H7 (cell line): Measurements from ENCODE around the gene ZNF277. TPM values are rescaled to one million over a fixed set of nuclear protein-coding genes. Genes with fewer than 3 reads are reported as not detected.
"Not testable (repeated sequence)": the region's sequence is repeated elsewhere in the genome, so short reads cannot be mapped to it uniquely, and the experiment has no call there.

Experiments
- DNase-seq: peaks from one replicate; pipeline ENCODE4 v3.0.0; 2012
- H3K27me3 ChIP-seq: 2 replicates; pipeline ENCODE4 v1.6.0; 2011; ENCODE audit warnings: mild to moderate bottlenecking, low read length; ENCODE audit not compliant: control insufficient read depth, insufficient read depth
- H3K36me3 ChIP-seq: replicated peaks from 2 replicates; pipeline ENCODE4 v1.5.1; 2011; ENCODE audit warnings: low read length; ENCODE audit not compliant: control insufficient read depth, insufficient read depth
- H3K4me3 ChIP-seq: 2 replicates; pipeline ENCODE4 v1.5.1; 2011; ENCODE audit warnings: low read depth, mild to moderate bottlenecking, control low read depth, low read length, moderate library complexity; ENCODE audit not compliant: insufficient read depth
- total RNA-seq: library from RNA; depleted of rRNA; stranded (reverse); fragments of >200 nt; shearing (Covaris generic); gene quantifications from 2 replicates; pipeline ENCODE4 v1.2.3, GENCODE V29; 2014

ZNF277 gene
- total RNA-seq, 1 experiment from 2014 or later = 29.8 TPM

- H3K27me3 ChIP-seq = no peaks in the 10 kb centered on the region
- no peaks in the 10 kb centered on the region for H3K36me3 ChIP-seq
- H3K4me3 ChIP-seq = no peak overlapping the region
- DNase-seq = no peak
Measured at GRCh38 chr7:112365551-112365950, 159.1 kb downstream of the ZNF277 start.

- Histone ChIP-seq H3K4me3 (no peak overlapping the region), H3K36me3 (no peaks in the 10 kb centered on the region), H3K27me3 (no peaks in the 10 kb centered on the region)
- no peak for DNase-seq
Measured at GRCh38 chr7:112366886-112367285, 160.4 kb downstream of the ZNF277 start.

GRCh38 chr7:112370436-112370835, 163.9 kb downstream of the ZNF277 start:
- H3K36me3 ChIP-seq = no peaks in the 10 kb centered on the region
- no peaks in the 10 kb centered on the region for H3K27me3 ChIP-seq
- DNase-seq = no peak
- no peak overlapping the region for H3K4me3 ChIP-seq

GRCh38 chr7:112371701-112372100, 165.2 kb downstream of the ZNF277 start:
- no peak for DNase-seq
- H3K4me3 ChIP-seq = no peak overlapping the region
- no peaks in the 10 kb centered on the region for H3K27me3 ChIP-seq
- H3K36me3 ChIP-seq = no peaks in the 10 kb centered on the region

GRCh38 chr7:112372101-112372500, 165.6 kb downstream of the ZNF277 start:
- no peak overlapping the region for H3K4me3 ChIP-seq
- no peaks in the 10 kb centered on the region for H3K36me3 ChIP-seq
- no peaks in the 10 kb centered on the region for H3K27me3 ChIP-seq
- DNase-seq = no peak

- Histone ChIP-seq H3K4me3 (no peak overlapping the region), H3K27me3 (no peaks in the 10 kb centered on the region), H3K36me3 (no peaks in the 10 kb centered on the region)
- no peak for DNase-seq
Measured at GRCh38 chr7:112377593-112377992, 171.1 kb downstream of the ZNF277 start.

GRCh38 chr7:112381311-112382091, 175.0 kb downstream of the ZNF277 start:
- DNase-seq = no peak
- no peaks in the 10 kb centered on the region for H3K27me3 ChIP-seq
- no peak overlapping the region for H3K4me3 ChIP-seq
- no peaks in the 10 kb centered on the region for H3K36me3 ChIP-seq

- H3K27me3 ChIP-seq = no peaks in the 10 kb centered on the region
- no peaks in the 10 kb centered on the region for H3K36me3 ChIP-seq
- H3K4me3 ChIP-seq = no peak overlapping the region
- peak; percentile 15 for DNase-seq
Measured at GRCh38 chr7:112383671-112384417, 177.3 kb downstream of the ZNF277 start.

- Histone ChIP-seq H3K27me3 (no peaks in the 10 kb centered on the region), H3K36me3 (no peaks in the 10 kb centered on the region)
Measured at GRCh38 chr7:112385516-112385915, 179.0 kb downstream of the ZNF277 start.

GRCh38 chr7:112386619-112387018, 180.1 kb downstream of the ZNF277 start:
- Histone ChIP-seq H3K36me3 (no peaks in the 10 kb centered on the region), H3K27me3 (no peaks in the 10 kb centered on the region), H3K4me3 (no peak overlapping the region)
- DNase-seq = no peak

More at GRCh38 chr7:112385516-112385915, 179.0 kb downstream of the ZNF277 start:
- DNase-seq = no peak
- no peak overlapping the region for H3K4me3 ChIP-seq

GRCh38 chr7:112390167-112390566, 183.7 kb downstream of the ZNF277 start:
- Histone ChIP-seq H3K27me3 (no peaks in the 10 kb centered on the region), H3K36me3 (no peaks in the 10 kb centered on the region), H3K4me3 (no peak overlapping the region)
- no peak for DNase-seq

GRCh38 chr7:112391079-112391821, 184.8 kb downstream of the ZNF277 start:
- not testable (repeated sequence) for H3K36me3 ChIP-seq, H3K27me3 ChIP-seq
- H3K4me3 ChIP-seq = peak overlapping the region; percentile 46
- peak; percentile 44 for DNase-seq

GRCh38 chr7:112391841-112392286, 185.4 kb downstream of the ZNF277 start:
- not testable (repeated sequence) for H3K27me3 ChIP-seq, H3K36me3 ChIP-seq
- DNase-seq = peak; percentile 69
- H3K4me3 ChIP-seq = peak overlapping the region; percentile 46
